GM12878 (cell line): ENCODE data around the gene TIFAB.

Source experiments
- BMI1 ChIP-seq: fragments of 450-650 bp; IDR thresholded peaks from 2 replicates; pipeline ENCODE4 v1.6.1; 2016; ENCODE audit warnings: mild to moderate bottlenecking, moderate library complexity, borderline replicate concordance
- CBFB ChIP-seq: IDR thresholded peaks from 2 replicates; pipeline ENCODE4 v1.6.1; 2016; ENCODE audit warnings: antibody characterized with exemption, low read depth
- NFYB ChIP-seq: IDR thresholded peaks from 2 replicates; pipeline ENCODE4 v1.6.1; 2011; ENCODE audit warnings: low read depth, mild to moderate bottlenecking, low read length, improper control_type of control experiment, moderate library complexity; ENCODE audit not compliant: insufficient read depth
- POLR2A ChIP-seq: IDR thresholded peaks from 2 replicates; pipeline ENCODE4 v1.6.1; 2011; ENCODE audit warnings: low read depth, mild to moderate bottlenecking, low read length
- ZNF274 ChIP-seq: IDR thresholded peaks from one replicate; pipeline ENCODE4 v1.8.0; 2011; ENCODE audit not compliant: insufficient read length, insufficient read depth

DNA sequence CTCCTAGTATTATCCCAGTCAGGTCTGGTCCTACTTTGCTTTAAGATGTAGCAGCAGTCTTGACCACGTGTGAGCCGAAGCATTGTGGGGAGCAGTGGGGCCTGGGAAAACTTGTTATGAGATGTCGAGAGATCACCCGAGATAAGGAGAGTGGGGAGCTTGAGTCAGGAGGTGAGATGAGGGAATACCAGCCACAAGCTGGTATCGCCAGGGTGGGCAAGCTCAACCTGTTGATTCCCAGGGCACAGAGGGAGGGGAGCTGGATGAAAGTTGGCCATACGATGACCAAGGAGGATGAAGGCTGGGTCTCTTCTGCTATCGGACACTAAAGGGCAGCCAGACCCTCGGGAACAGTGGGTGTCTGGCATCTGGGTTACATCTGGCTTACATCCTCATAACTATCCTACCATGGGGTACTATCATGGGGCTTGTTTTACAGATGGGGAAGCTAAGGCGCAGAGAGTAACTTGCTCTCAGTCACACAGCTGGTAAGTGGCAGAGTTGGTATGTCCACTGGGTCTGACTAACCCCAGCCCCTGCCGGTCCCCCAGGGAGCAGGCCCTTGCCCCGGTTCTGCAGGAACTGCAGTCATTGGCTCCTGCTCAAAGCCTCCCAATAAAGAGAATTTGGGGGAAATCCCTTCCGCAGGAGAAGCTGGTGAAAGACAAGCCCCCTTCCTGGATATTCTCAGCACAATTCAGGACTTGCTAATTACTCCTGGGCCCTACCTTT lies 13.4 kb upstream of the TIFAB start:
- no peak for TF ChIP-seq CBFB
- no peak for TF ChIP-seq NFYB
- TF ChIP-seq BMI1 = no peak
- no peak for TF ChIP-seq POLR2A
- TF ChIP-seq ZNF274 = no peak
